UCSD-AML1 (cell line): Measurements from ENCODE around the gene UNCX.
"Not testable (repeated sequence)": the region's sequence is repeated elsewhere in the genome, so short reads cannot be mapped to it uniquely, and the experiment has no call there.

Experiments used
- DNase-seq: peaks from one replicate; lab custom pipeline; 2025; ENCODE audit not compliant: unreplicated experiment; lab: John Stamatoyannopoulos, UW

Gene UNCX

GRCh38 chr7:1232623-1233332 is at the start of gene UNCX:
Gene UNCX, plus strand, starts transcription at chr7:1232872. Its CDS starts 146 bp downstream, at chr7:1233018.
- no peak for DNase-seq

- DNase-seq: no peak
These were observed 45.5 kb upstream of the UNCX start for GRCh38 chr7:1187127-1187526.

GRCh38 chr7:1188720-1189294 is 43.9 kb upstream of the UNCX start:
- no peak for DNase-seq

DNA sequence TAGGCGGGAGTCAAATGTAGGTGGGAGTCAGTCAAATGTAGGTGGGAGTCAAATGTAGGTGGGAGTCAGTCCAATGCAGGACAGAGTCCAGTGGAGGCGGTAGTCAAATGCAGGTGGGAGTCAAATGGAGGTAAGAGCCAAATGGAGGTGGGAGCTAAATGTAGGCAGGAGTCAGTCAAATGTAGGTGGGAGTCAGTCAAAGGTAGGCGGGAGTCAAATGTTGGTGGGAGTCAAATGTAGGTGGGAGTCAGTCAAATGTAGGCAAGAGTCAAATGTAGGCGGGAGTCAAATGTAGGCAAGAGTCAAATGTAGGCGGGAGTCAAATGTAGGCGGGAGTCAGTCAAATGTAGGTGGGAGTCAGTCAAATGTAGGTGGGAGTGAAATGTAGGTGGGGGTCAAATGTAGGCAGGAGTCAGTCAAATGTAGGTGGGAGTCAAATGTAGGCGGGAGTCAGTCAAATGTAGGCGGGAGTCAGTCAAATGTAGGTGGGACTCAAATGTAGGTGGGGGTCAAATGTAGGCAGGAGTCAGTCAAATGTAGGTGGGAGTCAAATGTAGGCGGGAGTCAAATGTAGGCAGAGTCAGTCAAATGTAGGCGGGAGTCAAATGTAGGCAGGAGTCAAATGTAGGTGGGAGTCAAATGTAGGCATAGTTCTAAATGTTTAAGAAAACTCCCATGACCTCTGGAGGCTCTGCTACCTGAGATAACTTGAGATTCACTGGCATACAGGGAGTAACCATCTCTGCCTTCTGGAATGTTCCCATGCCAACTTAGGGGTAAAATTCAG is 42.5 kb upstream of the UNCX start:
- no peak for DNase-seq

- DNase-seq: peak; percentile 11
These were observed 40.4 kb upstream of the UNCX start for GRCh38 chr7:1192171-1192676.

DNA sequence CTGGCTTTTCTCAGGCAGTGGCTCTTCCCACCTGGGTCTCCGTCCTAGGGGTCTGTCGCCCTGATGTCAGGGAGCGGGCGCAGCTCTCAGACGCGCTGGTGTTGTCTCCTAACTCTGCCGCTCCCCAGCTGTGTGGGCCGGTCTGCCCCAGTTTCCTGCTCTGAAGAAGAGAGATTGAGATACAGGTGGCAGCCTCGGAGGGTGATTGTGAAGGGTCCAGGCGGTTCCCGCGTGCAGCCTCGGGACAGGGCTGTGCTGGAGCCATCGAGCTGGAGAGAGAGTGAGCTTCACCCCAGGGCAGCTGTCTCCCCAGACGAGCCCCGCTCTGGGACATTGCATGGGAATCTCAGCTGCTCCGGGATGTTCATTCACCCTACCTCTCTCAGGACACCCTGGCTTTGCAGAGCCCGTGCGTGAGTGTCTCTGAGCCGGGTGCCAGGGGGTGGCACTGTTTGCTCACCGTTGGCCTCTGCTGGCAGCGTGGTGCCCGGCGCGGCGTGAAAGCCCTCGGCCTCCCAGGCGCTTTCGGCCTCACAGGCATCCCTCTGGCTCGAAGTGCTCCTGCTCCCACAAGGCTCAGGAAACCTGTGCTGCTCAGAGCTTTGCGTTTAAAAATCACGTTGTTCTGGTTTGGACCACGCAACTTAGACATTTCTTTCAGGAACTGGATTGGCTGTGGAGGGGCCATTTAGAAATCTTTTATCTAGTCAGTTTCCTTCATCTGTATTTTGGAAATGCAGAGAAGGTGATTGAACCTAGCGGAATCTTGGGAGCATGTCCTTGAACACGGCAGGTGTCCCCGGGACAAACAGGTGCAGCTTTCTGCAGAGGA is 38.9 kb upstream of the UNCX start:
- DNase-seq: peak; percentile 52

- DNase-seq: not testable (repeated sequence)
These were observed 36.2 kb upstream of the UNCX start for GRCh38 chr7:1196441-1196840.

DNA sequence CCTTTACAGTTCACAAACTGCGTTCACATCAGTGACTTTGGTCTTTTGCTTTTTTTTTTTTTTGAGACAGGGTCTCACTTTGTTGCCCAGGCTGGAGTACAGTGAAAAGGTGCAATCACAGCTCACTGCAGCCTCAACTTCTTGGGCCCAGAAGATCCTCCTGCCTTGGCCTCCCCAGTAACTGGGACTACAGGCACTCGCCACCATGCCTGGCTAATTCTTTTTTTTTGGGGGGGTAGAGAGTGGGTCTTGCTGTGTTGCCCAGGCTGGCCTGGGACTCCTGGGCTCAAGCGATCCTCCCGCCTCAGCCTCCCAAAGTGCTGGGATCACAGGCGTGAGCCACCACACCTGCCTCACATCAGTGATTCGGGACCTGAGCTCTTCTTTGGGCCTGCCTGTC is 35.7 kb upstream of the UNCX start:
- no peak for DNase-seq

GRCh38 chr7:1197997-1198625 is 34.6 kb upstream of the UNCX start:
- no peak for DNase-seq

DNA sequence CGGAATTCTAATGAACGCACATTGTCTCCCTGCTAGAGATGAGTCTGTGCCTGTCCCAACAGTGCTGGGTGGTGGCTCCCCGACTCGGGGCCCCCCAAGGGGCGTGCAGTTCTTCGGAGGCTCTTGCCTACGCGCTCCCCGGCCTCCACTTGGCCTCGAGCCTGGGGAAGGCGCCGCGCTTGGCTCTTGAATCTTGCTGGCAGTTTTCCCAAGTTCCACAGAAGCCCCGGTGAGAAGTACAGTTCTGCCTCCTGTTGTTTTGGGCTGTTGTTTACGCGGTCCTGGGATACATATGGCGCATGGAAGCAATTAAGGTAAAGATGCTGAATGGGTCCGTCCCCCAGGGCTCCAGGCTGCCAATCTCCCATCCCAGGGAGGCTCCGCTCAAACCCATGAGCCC is 32.6 kb upstream of the UNCX start:
- DNase-seq: no peak

DNA sequence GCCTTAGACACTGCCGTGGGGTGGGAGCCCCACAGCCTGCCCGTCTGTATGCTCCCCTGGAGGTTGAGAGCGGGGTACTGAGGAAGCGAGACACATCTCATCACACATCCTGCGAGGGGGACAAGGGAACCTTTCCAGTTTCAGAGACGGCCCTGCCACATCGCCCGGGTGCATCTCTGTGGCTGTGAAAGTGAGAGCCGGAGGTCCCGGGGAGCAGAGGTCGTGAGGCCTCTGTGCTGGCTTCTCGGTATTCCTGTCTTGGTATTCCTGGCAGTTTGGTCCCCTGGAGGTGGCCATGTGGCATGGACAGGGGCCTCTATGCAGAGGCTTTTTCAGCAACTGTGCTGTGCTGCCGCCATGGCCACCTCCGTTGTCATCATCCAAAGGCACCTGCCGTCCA is 30.8 kb upstream of the UNCX start:
- no peak for DNase-seq

GRCh38 chr7:1202914-1203313 is 29.8 kb upstream of the UNCX start:
- not testable (repeated sequence) for DNase-seq

- DNase-seq: no peak
These were observed 28.1 kb upstream of the UNCX start for GRCh38 chr7:1204460-1205140.

GRCh38 chr7:1205742-1206141 is 26.9 kb upstream of the UNCX start:
- not testable (repeated sequence) for DNase-seq

DNA sequence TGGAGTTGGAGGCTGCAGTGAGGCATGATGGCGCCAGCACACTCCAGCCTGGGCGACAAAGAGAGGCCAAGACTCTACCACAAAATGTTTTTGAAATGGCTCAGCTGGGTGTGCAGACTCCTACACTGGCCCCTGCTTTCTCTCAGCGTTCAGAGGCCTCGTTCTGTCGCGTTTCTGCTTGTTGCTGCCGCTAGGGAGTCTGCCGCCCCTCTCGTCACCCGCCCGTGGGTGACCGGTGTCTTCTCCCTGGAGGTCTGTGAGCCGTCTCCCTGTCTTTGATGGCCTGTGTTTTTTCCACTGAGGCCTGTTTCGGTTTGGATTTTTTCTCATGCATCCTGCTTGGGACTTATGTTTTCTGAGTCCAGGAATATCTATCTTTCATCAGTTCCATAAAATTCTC is 23.6 kb upstream of the UNCX start:
- no peak for DNase-seq

- no peak for DNase-seq
These were observed 22.2 kb upstream of the UNCX start for GRCh38 chr7:1210321-1210978.

DNA sequence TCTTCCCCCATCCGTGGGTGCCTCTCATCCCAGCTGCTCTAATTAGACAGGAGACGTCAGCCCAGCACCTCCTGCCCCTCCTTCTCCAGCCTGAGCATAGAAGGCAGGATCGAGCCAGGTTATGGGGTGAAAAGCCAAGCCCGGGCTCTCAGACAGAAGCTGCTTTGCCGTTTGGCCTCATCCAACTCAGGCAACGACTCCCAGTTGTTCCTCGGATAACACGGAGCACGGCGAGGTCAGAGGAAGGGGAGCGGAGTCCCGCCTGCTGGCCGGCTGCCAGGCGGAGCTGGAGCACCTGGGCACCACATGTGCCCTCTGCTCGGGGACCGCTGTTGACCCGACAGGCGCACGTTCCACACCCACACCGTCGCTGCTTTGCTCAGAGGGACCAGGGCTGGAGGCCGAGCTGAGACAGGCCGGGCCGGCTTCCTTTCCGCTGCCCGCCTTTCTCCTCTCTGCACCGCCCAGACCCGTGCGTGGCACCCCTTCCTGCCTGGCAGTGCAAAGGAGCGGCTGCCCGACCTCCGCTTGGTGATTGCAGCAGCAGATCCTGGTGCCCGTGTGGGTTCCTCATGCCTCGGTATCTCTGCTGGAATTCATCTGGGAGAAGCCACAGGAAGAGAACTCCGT is 21.6 kb upstream of the UNCX start:
- DNase-seq: no peak

- DNase-seq: no peak
These were observed 21.1 kb upstream of the UNCX start for GRCh38 chr7:1211611-1212010.

- DNase-seq: not testable (repeated sequence)
These were observed 20.6 kb upstream of the UNCX start for GRCh38 chr7:1212025-1212424.
